ENCODE results near the gene NOP58.
"Not testable (repeated sequence)": the region's sequence is repeated elsewhere in the genome, so short reads cannot be mapped to it uniquely, and the experiment has no call there.

NOP58 gene

DNA sequence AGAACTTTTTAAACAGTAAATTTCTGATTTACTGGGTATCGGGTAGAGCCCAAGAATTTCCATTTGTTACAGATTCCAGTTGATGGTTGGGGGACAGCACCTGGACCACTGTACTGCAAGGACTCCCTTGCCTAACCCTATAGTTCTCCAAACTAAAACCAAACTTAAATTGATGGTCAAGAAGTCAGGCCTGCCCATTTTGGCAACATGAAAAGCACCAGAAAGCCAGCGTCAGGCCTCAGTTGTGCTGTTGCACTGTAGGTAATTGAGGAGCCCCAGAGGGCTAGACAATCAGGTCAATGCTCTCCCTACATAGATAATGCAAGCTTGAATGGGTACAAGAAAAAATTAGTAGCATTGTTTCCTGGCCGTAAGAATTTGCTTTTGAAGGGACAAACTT, 40.5 kb downstream of the NOP58 start:
- DNase-seq (ENCODE audit: low spot score): no peak

DNA sequence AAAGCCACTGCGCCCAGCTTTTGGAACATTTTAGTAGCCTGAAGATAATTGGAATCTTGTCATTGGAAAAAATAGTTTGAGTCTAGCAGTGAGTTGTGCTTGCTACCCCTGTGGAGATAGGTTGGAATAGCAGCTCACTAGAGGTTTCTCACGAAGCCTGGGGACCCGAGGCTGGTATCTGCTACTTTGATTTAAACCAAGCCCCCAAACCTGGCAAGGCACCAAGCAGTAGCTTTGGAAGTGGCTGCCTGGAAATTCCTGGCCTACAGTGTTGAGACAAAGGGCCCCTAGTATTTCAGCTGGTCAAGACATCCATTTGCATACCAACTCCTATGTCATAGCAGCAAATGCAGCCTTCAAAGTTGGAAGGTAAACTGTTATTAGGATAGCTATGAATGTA, 42.1 kb downstream of the NOP58 start:
- DNase-seq (ENCODE audit: low spot score): no peak

DNA sequence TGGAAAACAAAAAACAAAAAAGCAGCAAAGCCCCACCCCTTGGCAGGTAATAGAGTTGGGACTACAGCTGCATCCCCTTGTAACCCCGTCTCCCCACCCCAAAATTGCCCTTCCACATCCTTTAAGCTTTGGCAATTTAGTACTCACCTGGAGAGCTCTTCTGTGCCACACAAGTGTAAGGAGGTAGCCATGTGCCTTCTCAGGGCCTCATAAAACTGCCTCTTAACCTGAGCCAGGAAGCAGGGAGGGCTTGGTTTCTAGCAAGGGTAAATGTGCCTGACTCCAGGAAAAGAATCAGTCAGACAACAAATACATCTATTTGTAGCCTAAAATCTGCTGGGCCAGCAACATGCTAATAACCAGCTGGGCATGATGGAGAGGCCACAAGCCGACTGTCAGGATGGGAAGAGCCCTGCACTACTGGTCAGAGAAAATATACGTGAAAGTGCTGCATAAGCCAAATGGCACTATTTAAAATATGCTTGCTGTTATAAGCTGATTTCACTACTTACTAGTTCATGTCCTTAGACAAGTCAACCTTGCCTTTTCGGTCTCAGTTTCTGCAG, 46.3 kb downstream of the NOP58 start:
- no peak for DNase-seq (ENCODE audit: low spot score)

DNA sequence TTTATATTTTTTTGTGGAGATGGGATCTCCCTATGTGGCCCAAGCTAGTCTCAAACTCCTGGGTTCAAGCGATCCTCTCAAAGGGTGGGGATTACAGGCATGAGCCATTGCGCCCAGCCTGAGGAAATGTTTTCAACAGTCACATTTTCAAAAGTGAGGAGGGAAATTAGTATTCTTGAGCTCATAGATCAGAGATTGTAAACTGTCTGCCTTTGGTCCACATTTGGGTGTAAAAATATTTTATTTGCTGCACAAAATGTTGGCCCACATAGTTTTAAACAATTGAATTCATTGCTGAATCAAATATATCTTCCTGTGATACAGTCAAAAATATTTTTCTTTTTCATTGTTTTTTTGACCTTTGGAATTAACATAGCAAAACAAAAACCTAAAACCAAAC, 48.6 kb downstream of the NOP58 start:
- DNase-seq (ENCODE audit: low spot score): no peak

DNA sequence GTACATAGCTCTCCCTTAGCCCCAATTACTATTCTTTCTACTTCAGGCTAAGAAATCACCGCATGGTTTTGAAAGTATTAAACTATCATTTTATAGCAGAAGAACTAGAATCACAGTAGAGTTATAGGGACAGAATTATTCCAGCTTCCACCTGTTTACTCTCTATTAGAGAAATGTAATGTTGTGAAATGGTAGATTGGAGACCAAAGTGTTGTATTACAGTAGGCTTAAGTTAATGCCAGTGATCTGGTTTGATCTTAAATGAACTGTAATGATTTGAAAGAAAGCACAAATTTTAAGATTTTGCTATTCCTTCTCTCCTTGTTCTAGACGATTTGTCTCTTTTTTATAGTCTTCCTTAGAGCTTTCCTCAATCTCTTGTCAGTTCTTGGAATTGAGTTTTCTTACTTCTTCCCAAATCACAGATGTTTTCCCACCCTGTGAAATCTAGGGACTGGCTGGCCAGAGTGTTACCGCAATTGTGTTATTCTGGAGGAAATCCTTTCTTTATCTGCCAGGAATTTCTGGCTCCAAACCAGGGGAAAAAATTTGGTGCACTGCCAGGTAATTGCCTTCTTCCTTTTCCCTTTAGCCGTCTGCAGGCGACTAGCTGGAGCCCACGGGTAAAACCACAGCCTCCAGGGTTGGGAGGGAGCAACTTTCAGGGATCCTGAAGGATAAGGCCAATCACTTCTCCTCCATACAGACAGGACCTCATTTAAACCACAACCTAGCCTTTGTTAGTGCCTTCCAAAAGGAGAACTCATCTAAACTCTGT, 51.7 kb downstream of the NOP58 start:
- no peak for DNase-seq (ENCODE audit: low spot score)

DNA sequence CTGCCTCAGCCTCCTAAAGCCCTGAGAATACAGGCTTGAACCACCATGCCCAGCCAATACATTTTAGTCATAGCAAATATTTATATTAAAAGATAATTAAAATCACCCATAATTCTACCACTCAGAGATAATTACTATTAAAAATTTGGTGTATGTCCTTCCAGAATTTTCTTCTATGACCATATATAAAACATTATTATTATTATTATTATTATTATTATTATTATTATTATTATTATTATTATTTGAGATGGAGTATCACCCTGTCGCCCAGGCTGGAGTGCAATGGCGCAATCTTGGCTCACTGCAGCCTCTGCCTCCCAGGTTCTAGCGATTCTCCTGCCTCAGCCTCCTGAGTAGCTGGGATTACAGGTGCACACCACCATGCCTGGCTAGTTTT, 54.8 kb downstream of the NOP58 start:
- not testable (repeated sequence) for DNase-seq (ENCODE audit: low spot score)

DNA sequence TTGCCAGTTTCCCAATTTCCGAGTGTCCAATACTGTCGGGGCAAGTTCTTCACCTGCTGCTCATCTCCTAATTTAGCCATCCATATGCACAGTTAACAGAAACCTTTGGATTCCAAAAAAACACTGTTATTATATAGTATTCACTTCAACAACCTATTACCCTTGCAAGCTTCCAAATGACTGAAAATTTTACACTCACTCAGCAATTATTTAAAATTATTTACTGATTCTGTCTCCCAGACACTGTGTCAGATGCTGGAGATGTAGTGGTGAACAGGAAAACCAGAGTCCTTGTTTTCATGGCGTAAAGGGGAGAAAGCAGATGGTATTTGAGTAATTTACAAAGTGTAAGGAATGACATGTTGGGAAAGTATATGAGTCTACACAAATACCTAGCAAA, 56.9 kb downstream of the NOP58 start:
- DNase-seq (ENCODE audit: low spot score): no peak

DNA sequence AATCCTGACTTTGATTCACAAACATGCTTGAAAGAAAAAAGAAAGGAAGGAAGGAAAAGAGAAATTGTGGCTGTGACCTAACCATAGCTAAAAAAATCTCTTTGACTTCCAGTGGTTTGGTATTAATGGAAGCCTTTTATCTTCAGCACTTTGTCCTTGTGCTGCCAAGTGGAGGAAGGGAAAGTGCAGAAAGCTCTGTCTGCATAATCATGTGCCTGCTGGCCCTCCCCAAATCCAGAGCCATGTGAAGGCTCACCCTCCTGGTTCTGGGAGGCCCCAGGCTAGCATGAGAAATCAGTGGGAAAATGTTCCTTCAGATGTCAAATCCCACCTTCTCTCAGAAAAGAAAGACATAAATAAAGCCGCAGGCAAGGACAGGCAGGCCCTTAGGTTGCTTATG, 62.3 kb downstream of the NOP58 start:
- no peak for DNase-seq (ENCODE audit: low spot score)

DNA sequence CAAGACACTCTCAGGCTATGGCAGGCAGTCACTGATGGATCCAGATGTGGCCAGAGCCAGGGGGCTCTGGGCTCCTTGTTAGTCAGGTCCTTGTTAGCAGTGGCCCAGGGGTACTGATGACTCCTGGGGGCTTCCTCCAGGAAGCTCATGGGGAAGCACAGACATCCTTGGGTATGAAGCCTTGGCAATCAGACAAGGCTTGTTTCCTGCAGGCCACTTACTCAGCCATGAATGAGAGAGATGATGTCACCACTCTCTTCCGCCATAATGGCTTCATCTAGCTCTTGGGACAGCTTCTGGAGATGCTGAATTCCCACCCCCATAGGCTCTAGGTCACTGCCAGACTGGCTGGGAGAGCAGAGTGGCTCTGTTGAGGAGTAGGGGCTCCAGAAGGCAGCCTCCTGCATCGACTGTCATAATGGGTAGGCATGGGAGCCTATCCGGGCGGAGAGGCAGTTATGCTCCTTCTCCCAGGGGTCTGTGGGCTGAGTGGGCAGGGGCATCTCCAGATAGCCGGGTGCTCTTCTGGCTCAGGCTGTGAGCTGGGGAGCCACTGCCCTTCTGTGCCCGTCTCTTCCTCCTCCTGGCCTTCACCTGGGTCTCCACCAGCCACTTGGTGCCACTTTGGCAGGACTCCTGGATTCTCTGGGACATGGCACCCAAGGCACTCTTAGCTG, 70.4 kb downstream of the NOP58 start:
- DNase-seq (ENCODE audit: low spot score): no peak

DNA sequence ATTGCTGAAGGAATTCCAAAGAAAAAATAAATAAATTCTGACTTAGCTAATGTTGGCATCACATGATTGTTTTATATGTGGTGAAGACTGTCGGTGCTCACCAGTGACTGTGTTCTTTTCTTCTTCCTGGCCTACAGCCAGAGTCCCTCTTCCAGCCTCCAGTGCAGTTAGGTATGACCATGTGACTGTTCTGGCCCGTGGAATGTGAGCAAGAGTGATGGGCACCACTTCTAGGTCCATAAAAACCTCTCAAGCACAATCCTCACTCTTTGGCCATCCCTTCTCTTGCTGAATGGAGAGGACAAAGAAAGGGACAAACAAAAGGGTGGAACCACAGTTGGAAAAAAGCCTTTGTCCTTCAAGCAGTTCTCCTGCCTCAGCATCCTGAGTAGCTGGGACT, 71.6 kb downstream of the NOP58 start:
- no peak for DNase-seq (ENCODE audit: low spot score)

DNA sequence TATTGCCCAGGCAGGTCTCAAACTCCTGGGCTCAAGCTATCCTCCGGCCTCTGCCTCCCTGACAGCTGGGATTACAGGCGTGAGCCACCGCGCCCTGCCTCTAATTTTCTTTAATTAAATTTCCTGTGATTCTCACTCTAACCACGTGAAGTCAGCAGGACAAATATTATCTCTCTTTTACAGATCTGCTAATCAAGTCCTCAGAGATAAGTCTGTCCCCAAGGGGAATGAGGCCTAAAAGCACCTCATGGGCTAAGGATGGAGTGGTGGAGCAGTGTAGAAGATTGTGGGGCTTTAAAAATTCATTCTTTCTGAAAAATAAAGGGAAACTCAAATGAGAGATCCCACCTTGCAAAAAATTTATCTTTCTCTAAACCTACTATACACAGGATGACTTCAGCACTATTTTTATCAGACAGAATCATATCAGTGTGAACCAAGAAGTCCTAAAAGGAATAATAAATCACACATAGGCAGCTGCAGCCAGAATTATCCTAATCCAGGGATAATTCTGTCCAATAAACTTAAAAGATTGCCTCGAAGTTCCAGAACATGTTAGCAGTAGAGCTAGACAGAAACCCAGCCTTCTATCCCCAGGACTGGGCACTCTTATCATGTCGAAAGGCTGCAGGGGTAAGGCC, 72.3 kb downstream of the NOP58 start:
- no peak for DNase-seq (ENCODE audit: low spot score)

DNA sequence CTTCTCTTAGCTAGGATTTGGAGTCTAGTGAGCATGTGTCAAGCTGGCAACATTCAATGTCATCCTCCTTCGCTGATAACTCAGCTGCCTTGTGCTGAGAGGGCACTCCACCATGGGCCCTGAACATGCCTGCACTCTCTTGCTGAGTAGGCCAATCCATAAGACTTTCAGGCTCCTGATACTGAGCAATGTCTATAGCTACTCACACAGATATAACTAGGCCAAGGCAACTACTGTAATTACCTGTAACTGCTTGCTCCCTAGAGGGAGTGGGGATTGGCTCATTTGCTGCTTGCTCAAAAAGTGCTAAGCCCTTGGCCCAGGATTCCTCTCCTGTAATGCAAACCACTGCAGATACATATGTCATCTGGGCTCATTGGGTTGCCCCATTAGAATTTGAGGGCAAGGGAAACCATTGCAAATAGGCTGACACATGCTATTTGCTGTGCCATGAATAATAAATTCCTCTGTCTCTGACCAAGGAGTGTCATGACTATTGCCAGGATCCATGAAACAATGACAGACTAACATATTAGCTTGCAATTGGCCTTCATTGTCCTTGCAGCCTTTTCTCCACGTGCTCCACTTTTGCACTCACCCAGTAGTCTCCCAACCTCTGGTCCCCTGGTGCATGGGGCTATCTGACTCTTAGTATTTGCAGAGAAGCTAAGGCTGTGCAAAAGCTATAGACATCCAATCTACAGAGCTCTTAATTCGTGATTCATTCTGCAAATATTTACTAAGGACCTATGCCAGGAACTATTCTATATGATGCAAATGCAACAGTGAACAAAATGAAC, 73.7 kb downstream of the NOP58 start:
- DNase-seq (ENCODE audit: low spot score): no peak

DNA sequence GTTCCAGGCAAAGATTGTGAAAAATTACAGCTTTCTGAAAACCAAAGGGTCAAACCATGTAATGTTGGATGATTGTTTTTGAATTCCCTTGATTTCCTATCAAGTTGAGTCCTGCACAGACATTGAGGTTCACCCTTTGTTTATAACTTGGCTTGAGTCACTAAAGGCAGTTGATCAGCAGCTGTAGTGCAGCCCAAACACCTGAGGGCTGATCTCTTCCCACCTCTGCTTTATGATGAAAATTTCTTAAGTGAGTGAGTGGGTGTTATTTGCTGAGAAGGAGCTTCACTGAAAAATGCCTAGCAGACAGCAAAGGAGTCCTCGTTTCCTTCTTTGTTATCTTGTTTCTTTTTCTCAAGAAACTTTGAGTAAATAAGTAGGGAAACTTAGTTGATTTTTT, 78.6 kb downstream of the NOP58 start:
- no peak for DNase-seq (ENCODE audit: low spot score)

DNA sequence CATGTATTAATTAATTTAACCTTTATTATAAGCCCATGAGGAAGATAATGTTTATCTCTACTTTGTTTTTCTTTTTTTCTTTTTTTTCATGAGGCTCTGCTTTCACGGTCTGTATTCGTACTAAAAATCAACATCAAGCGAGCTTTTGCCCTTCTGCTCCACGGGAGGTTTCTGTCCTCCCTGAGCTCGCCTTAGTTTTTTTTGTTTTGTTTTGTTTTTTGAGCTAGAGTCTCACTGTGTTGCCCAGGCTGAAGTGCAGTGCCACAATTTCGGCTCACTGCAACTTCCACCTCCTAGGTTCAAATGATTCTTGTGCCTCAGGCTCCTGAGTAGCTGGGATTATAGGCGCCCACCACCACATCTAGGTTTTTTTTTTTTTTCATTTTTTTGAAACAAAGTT, 80.6 kb downstream of the NOP58 start:
- no peak for DNase-seq (ENCODE audit: low spot score)

All from CD4-positive, alpha-beta T cell treated with Interleukin-6 at 100 ng/mL for 8 hours (primary cell).